Measurements from ENCODE around the gene ALDH4A1.

ALDH4A1 gene

GRCh38 chr1:18879215-18879790 lies 23.1 kb downstream of the ALDH4A1 start:
- Histone ChIP-seq H3K27me3 (replicated peaks; ENCODE audit: control insufficient read depth, insufficient read depth, low read length) (no peaks in the 10 kb centered on the region), H3K9ac (ENCODE audit: low read length) (no peak overlapping the region), H3K4me1 (ENCODE audit: control insufficient read depth, insufficient read depth, low read length) (peaks cover 10% of the 10 kb centered on the region), H3K36me3 (ENCODE audit: control insufficient read depth, insufficient read depth, low read length, severe bottlenecking) (peaks cover 15% of the 10 kb centered on the region), H3K4me3 (ENCODE audit: low read length) (no peak overlapping the region), H3K9me3 (ENCODE audit: control insufficient read depth, low read length) (no peaks in the 10 kb centered on the region)
- no peak for DNase-seq (ENCODE audit: low read depth)

GRCh38 chr1:18878538-18879214 lies 23.7 kb downstream of the ALDH4A1 start:
- no peaks in the 10 kb centered on the region for H3K9me3 ChIP-seq (ENCODE audit: control insufficient read depth, low read length)
- no peaks in the 10 kb centered on the region for H3K27me3 ChIP-seq (replicated peaks; ENCODE audit: control insufficient read depth, insufficient read depth, low read length)
- H3K4me3 ChIP-seq (ENCODE audit: low read length): no peak overlapping the region
- peaks cover 10% of the 10 kb centered on the region for H3K4me1 ChIP-seq (ENCODE audit: control insufficient read depth, insufficient read depth, low read length)
- peaks cover 14% of the 10 kb centered on the region for H3K36me3 ChIP-seq (ENCODE audit: control insufficient read depth, insufficient read depth, low read length, severe bottlenecking)
- no peak for DNase-seq (ENCODE audit: low read depth)
- H3K9ac ChIP-seq (ENCODE audit: low read length): no peak overlapping the region

- H3K9me3 ChIP-seq (ENCODE audit: control insufficient read depth, low read length): no peaks in the 10 kb centered on the region
- H3K27me3 ChIP-seq (replicated peaks; ENCODE audit: control insufficient read depth, insufficient read depth, low read length): no peaks in the 10 kb centered on the region
Measured at GRCh38 chr1:18877282-18877681, 25.1 kb downstream of the ALDH4A1 start.

GRCh38 chr1:18876210-18876609 lies 26.1 kb downstream of the ALDH4A1 start:
- no peaks in the 10 kb centered on the region for H3K9me3 ChIP-seq (ENCODE audit: control insufficient read depth, low read length)
- no peaks in the 10 kb centered on the region for H3K27me3 ChIP-seq (replicated peaks; ENCODE audit: control insufficient read depth, insufficient read depth, low read length)
- no peak overlapping the region for H3K4me3 ChIP-seq (ENCODE audit: low read length)
- no peak for DNase-seq (ENCODE audit: low read depth)
- no peak overlapping the region for H3K9ac ChIP-seq (ENCODE audit: low read length)
- no peaks in the 10 kb centered on the region for H3K4me1 ChIP-seq (ENCODE audit: control insufficient read depth, insufficient read depth, low read length)
- peaks cover 20% of the 10 kb centered on the region for H3K36me3 ChIP-seq (ENCODE audit: control insufficient read depth, insufficient read depth, low read length, severe bottlenecking)

More at GRCh38 chr1:18877282-18877681, 25.1 kb downstream of the ALDH4A1 start:
- Histone ChIP-seq H3K4me1 (ENCODE audit: control insufficient read depth, insufficient read depth, low read length) (peaks cover 2% of the 10 kb centered on the region), H3K4me3 (ENCODE audit: low read length) (no peak overlapping the region), H3K36me3 (ENCODE audit: control insufficient read depth, insufficient read depth, low read length, severe bottlenecking) (peaks cover 22% of the 10 kb centered on the region), H3K9ac (ENCODE audit: low read length) (no peak overlapping the region)
- no peak for DNase-seq (ENCODE audit: low read depth)

- DNase-seq (ENCODE audit: low read depth): no peak
- Histone ChIP-seq H3K4me3 (ENCODE audit: low read length) (no peak overlapping the region), H3K9ac (ENCODE audit: low read length) (no peak overlapping the region), H3K9me3 (ENCODE audit: control insufficient read depth, low read length) (no peaks in the 10 kb centered on the region), H3K36me3 (ENCODE audit: control insufficient read depth, insufficient read depth, low read length, severe bottlenecking) (peaks cover 18% of the 10 kb centered on the region), H3K27me3 (replicated peaks; ENCODE audit: control insufficient read depth, insufficient read depth, low read length) (no peaks in the 10 kb centered on the region), H3K4me1 (ENCODE audit: control insufficient read depth, insufficient read depth, low read length) (no peaks in the 10 kb centered on the region)
Measured at GRCh38 chr1:18875796-18876128, 26.6 kb downstream of the ALDH4A1 start.

- Histone ChIP-seq H3K4me3 (ENCODE audit: low read length) (no peak overlapping the region), H3K36me3 (ENCODE audit: control insufficient read depth, insufficient read depth, low read length, severe bottlenecking) (peaks cover 18% of the 10 kb centered on the region), H3K9me3 (ENCODE audit: control insufficient read depth, low read length) (no peaks in the 10 kb centered on the region), H3K27me3 (replicated peaks; ENCODE audit: control insufficient read depth, insufficient read depth, low read length) (no peaks in the 10 kb centered on the region), H3K4me1 (ENCODE audit: control insufficient read depth, insufficient read depth, low read length) (no peaks in the 10 kb centered on the region), H3K9ac (ENCODE audit: low read length) (no peak overlapping the region)
- peak; percentile 83 for DNase-seq (ENCODE audit: low read depth)
Measured at GRCh38 chr1:18875107-18875795, 27.1 kb downstream of the ALDH4A1 start.

- H3K9me3 ChIP-seq (ENCODE audit: control insufficient read depth, low read length): no peaks in the 10 kb centered on the region
- no peak overlapping the region for H3K4me3 ChIP-seq (ENCODE audit: low read length)
- no peaks in the 10 kb centered on the region for H3K27me3 ChIP-seq (replicated peaks; ENCODE audit: control insufficient read depth, insufficient read depth, low read length)
- no peak for DNase-seq (ENCODE audit: low read depth)
- H3K4me1 ChIP-seq (ENCODE audit: control insufficient read depth, insufficient read depth, low read length): no peaks in the 10 kb centered on the region
- no peak overlapping the region for H3K9ac ChIP-seq (ENCODE audit: low read length)
- H3K36me3 ChIP-seq (ENCODE audit: control insufficient read depth, insufficient read depth, low read length, severe bottlenecking): peaks cover 18% of the 10 kb centered on the region
Measured at GRCh38 chr1:18874600-18874999, 27.8 kb downstream of the ALDH4A1 start.

GRCh38 chr1:18874036-18874435 lies 28.3 kb downstream of the ALDH4A1 start:
- Histone ChIP-seq H3K27me3 (replicated peaks; ENCODE audit: control insufficient read depth, insufficient read depth, low read length) (no peaks in the 10 kb centered on the region), H3K36me3 (ENCODE audit: control insufficient read depth, insufficient read depth, low read length, severe bottlenecking) (peaks cover 18% of the 10 kb centered on the region), H3K4me3 (ENCODE audit: low read length) (no peak overlapping the region), H3K9ac (ENCODE audit: low read length) (no peak overlapping the region), H3K9me3 (ENCODE audit: control insufficient read depth, low read length) (no peaks in the 10 kb centered on the region), H3K4me1 (ENCODE audit: control insufficient read depth, insufficient read depth, low read length) (no peaks in the 10 kb centered on the region)
- no peak for DNase-seq (ENCODE audit: low read depth)

- Histone ChIP-seq H3K9ac (ENCODE audit: low read length) (no peak overlapping the region), H3K27me3 (replicated peaks; ENCODE audit: control insufficient read depth, insufficient read depth, low read length) (peaks cover 3% of the 10 kb centered on the region), H3K9me3 (ENCODE audit: control insufficient read depth, low read length) (no peaks in the 10 kb centered on the region)
Measured at GRCh38 chr1:18872071-18872611, 30.2 kb downstream of the ALDH4A1 start.

GRCh38 chr1:18871401-18872070 lies 30.8 kb downstream of the ALDH4A1 start:
- Histone ChIP-seq H3K4me3 (ENCODE audit: low read length) (no peak overlapping the region), H3K36me3 (ENCODE audit: control insufficient read depth, insufficient read depth, low read length, severe bottlenecking) (peaks cover 14% of the 10 kb centered on the region), H3K4me1 (ENCODE audit: control insufficient read depth, insufficient read depth, low read length) (no peaks in the 10 kb centered on the region), H3K9me3 (ENCODE audit: control insufficient read depth, low read length) (no peaks in the 10 kb centered on the region), H3K27me3 (replicated peaks; ENCODE audit: control insufficient read depth, insufficient read depth, low read length) (peaks cover 9% of the 10 kb centered on the region), H3K9ac (ENCODE audit: low read length) (no peak overlapping the region)
- DNase-seq (ENCODE audit: low read depth): no peak

More at GRCh38 chr1:18872071-18872611, 30.2 kb downstream of the ALDH4A1 start:
- H3K36me3 ChIP-seq (ENCODE audit: control insufficient read depth, insufficient read depth, low read length, severe bottlenecking): peaks cover 18% of the 10 kb centered on the region
- no peak for DNase-seq (ENCODE audit: low read depth)
- no peaks in the 10 kb centered on the region for H3K4me1 ChIP-seq (ENCODE audit: control insufficient read depth, insufficient read depth, low read length)
- H3K4me3 ChIP-seq (ENCODE audit: low read length): no peak overlapping the region

GRCh38 chr1:18870957-18871356 lies 31.4 kb downstream of the ALDH4A1 start:
- peaks cover 11% of the 10 kb centered on the region for H3K27me3 ChIP-seq (replicated peaks; ENCODE audit: control insufficient read depth, insufficient read depth, low read length)
- no peak overlapping the region for H3K9ac ChIP-seq (ENCODE audit: low read length)
- no peaks in the 10 kb centered on the region for H3K4me1 ChIP-seq (ENCODE audit: control insufficient read depth, insufficient read depth, low read length)
- no peak overlapping the region for H3K4me3 ChIP-seq (ENCODE audit: low read length)
- no peak for DNase-seq (ENCODE audit: low read depth)
- H3K9me3 ChIP-seq (ENCODE audit: control insufficient read depth, low read length): no peaks in the 10 kb centered on the region
- H3K36me3 ChIP-seq (ENCODE audit: control insufficient read depth, insufficient read depth, low read length, severe bottlenecking): peaks cover 13% of the 10 kb centered on the region
